Measurements from ENCODE around the gene ART1. TPM values are rescaled to one million over a fixed set of nuclear protein-coding genes. Genes with fewer than 3 reads are reported as not detected.

Gene ART1
- total RNA-seq, 1 experiment from 2014 or later, result not detected

- no peaks in the 10 kb centered on the region for H3K9me3 ChIP-seq (ENCODE audit: control insufficient read depth, low read depth, low read length)
- no peak overlapping the region for H3K14ac ChIP-seq (ENCODE audit: insufficient read depth, low read length)
- no peak for DNase-seq
- H4K91ac ChIP-seq (ENCODE audit: insufficient read length, low read depth, low read length), result no peak overlapping the region
- no peak overlapping the region for H4K8ac ChIP-seq (replicated peaks; ENCODE audit: insufficient read length, low read depth, low read length)
- no peak overlapping the region for H2BK120ac ChIP-seq (ENCODE audit: low read depth, low read length, poor library complexity, severe bottlenecking)
- H3K56ac ChIP-seq (ENCODE audit: insufficient read length, low read depth, low read length), result no peak overlapping the region
- no peak for TF ChIP-seq CTCF (conservative IDR thresholded peaks at IDR 0.05)
- Mint-ChIP-seq H3K9me3 (no peaks in the 10 kb centered on the region), H3K36me3 (ENCODE audit: insufficient read depth in 1 of 3, low read depth in 3 of 3) (peaks cover 37 to 73% (median 63%) of the 10 kb centered on the region in 3 experiments), H3K4me3 (no peak overlapping the region), H3K4me1 (peaks cover 18 to 24% of the 10 kb centered on the region in 2 experiments), H3K27me3 (ENCODE audit: low read depth) (no peaks in the 10 kb centered on the region), H3K27ac (no peak overlapping the region; a peak in 1 of 7 replicates)
- H2BK5ac ChIP-seq (ENCODE audit: insufficient read length, low read length), result no peak overlapping the region
- H2BK12ac ChIP-seq (ENCODE audit: insufficient read length, low read depth, low read length), result no peak overlapping the region
- no peak overlapping the region for H4K5ac ChIP-seq (ENCODE audit: insufficient read length, low read depth, low read length)
- no peak overlapping the region for H3K4ac ChIP-seq (ENCODE audit: low read depth, low read length)
- H3K79me1 ChIP-seq (ENCODE audit: insufficient read depth, low read depth, low read length, poor library complexity, severe bottlenecking), result no peaks in the 10 kb centered on the region
- no peaks in the 10 kb centered on the region for H3K23me2 ChIP-seq (ENCODE audit: insufficient read length, low read depth, low read length, poor library complexity, severe bottlenecking)
- H2AFZ ChIP-seq (ENCODE audit: low read length), result no peak overlapping the region
- no peak overlapping the region for H3K4me2 ChIP-seq (ENCODE audit: insufficient read depth, insufficient read length, low read length)
- no peaks in the 10 kb centered on the region for H4K20me1 ChIP-seq (ENCODE audit: control insufficient read depth, insufficient read depth, insufficient read length)
- no peak overlapping the region for H3K23ac ChIP-seq (ENCODE audit: insufficient read length, low read depth, low read length)
- no peak overlapping the region for H3T11ph ChIP-seq (ENCODE audit: low read length)
- no CpG with 5 or more reads among the region's 2 CpGs for WGBS (ENCODE audit: extremely low coverage, insufficient read length, low lambda C conversion rate)
- no peak overlapping the region for H3K27ac ChIP-seq (ENCODE audit: insufficient read length, low read depth, low read length)
- no peak overlapping the region for H2AK5ac ChIP-seq (ENCODE audit: insufficient read length, low read length)
- H3K4me1 ChIP-seq (ENCODE audit: insufficient read depth, low read length), result peaks cover 4% of the 10 kb centered on the region; the same call in 1 of the 2 replicates
- H2BK20ac ChIP-seq (ENCODE audit: low read depth, low read length, poor library complexity, severe bottlenecking), result no peak overlapping the region
- H3K27me3 ChIP-seq (ENCODE audit: insufficient read depth, low read length), result no peaks in the 10 kb centered on the region
- H2BK15ac ChIP-seq (ENCODE audit: low read depth, low read length), result no peak overlapping the region
- no peak overlapping the region for H3K9ac ChIP-seq (ENCODE audit: extremely low read depth, insufficient read length, low read length)
- H3K79me2 ChIP-seq (ENCODE audit: insufficient read depth, low read length), result no peaks in the 10 kb centered on the region
- H3K18ac ChIP-seq (ENCODE audit: insufficient read length, low read depth, low read length), result no peak overlapping the region
These were observed 62.2 kb downstream of the ART1 start for GRCh38 chr11:3707176-3707575.
